HUES48 (cell line): Measurements from ENCODE around the gene CDCA5.

Experiments
- H3K27ac ChIP-seq: one replicate; pipeline ENCODE4 v1.7.0; 2013; ENCODE audit warnings: low read depth, low read length, inconsistent platforms
- H3K27me3 ChIP-seq: 2 replicates; pipeline ENCODE4 v1.6.1; 2013; ENCODE audit warnings: mild to moderate bottlenecking, low read length; ENCODE audit not compliant: control insufficient read depth, insufficient read depth
- H3K36me3 ChIP-seq: 2 replicates; pipeline ENCODE4 v1.6.1; 2013; ENCODE audit warnings: low read length; ENCODE audit not compliant: control insufficient read depth, insufficient read depth
- H3K4me1 ChIP-seq: 2 replicates; pipeline ENCODE4 v1.6.1; 2013; ENCODE audit warnings: mild to moderate bottlenecking, low read length; ENCODE audit not compliant: control insufficient read depth, insufficient read depth
- H3K4me3 ChIP-seq: 2 replicates; pipeline ENCODE4 v1.5.1; 2013; ENCODE audit warnings: mild to moderate bottlenecking, low read depth, low read length
- H3K9ac ChIP-seq: 2 replicates; pipeline ENCODE4 v1.6.1; 2013; ENCODE audit warnings: mild to moderate bottlenecking, low read depth, low read length, moderate library complexity
- H3K9me3 ChIP-seq: 2 replicates; pipeline ENCODE4 v1.6.1; 2013; ENCODE audit warnings: low read length; ENCODE audit not compliant: control insufficient read depth, insufficient read depth

CDCA5 gene

GRCh38 chr11:65066315-65066714 lies 17.5 kb downstream of the CDCA5 start:
- H3K9me3 ChIP-seq: no peaks in the 10 kb centered on the region
- 0 out of 2 replicates have a peak overlapping the region, but pooled peaks have one; percentile 4 for H3K9ac ChIP-seq
- H3K36me3 ChIP-seq: no peaks in the 10 kb centered on the region
- peak overlapping the region; percentile 69 for H3K27ac ChIP-seq
- H3K4me3 ChIP-seq: no peak overlapping the region; the same call in 1 of the 2 replicates
- H3K4me1 ChIP-seq: peaks cover 6% of the 10 kb centered on the region; the same call in 1 of the 2 replicates
- no peaks in the 10 kb centered on the region for H3K27me3 ChIP-seq

GRCh38 chr11:65065851-65066250 lies 18.0 kb downstream of the CDCA5 start:
- Histone ChIP-seq H3K4me3 (no peak overlapping the region), H3K9ac (no peak overlapping the region), H3K4me1 (peaks cover 6% of the 10 kb centered on the region; the same call in 1 of the 2 replicates), H3K27me3 (no peaks in the 10 kb centered on the region), H3K9me3 (no peaks in the 10 kb centered on the region), H3K36me3 (no peaks in the 10 kb centered on the region), H3K27ac (no peak overlapping the region)

GRCh38 chr11:65064847-65065240 lies 19.0 kb downstream of the CDCA5 start:
- no peak overlapping the region for H3K4me3 ChIP-seq

GRCh38 chr11:65063532-65063931 lies 20.3 kb downstream of the CDCA5 start:
- Histone ChIP-seq H3K4me3 (no peak overlapping the region), H3K9me3 (no peaks in the 10 kb centered on the region), H3K27ac (no peak overlapping the region), H3K4me1 (peaks cover 6% of the 10 kb centered on the region; the same call in 1 of the 2 replicates), H3K36me3 (no peaks in the 10 kb centered on the region), H3K9ac (no peak overlapping the region), H3K27me3 (no peaks in the 10 kb centered on the region)

More at GRCh38 chr11:65064847-65065240, 19.0 kb downstream of the CDCA5 start:
- H3K36me3 ChIP-seq: no peaks in the 10 kb centered on the region
- H3K9ac ChIP-seq: no peak overlapping the region
- peaks cover 6% of the 10 kb centered on the region; the same call in 1 of the 2 replicates for H3K4me1 ChIP-seq
- no peaks in the 10 kb centered on the region for H3K27me3 ChIP-seq
- no peak overlapping the region for H3K27ac ChIP-seq
- H3K9me3 ChIP-seq: no peaks in the 10 kb centered on the region

GRCh38 chr11:65060913-65061408 lies 22.9 kb downstream of the CDCA5 start:
- no peaks in the 10 kb centered on the region for H3K9me3 ChIP-seq
- H3K4me3 ChIP-seq: no peak overlapping the region
- no peak overlapping the region for H3K27ac ChIP-seq
- no peaks in the 10 kb centered on the region for H3K4me1 ChIP-seq
- no peaks in the 10 kb centered on the region for H3K36me3 ChIP-seq
- H3K9ac ChIP-seq: no peak overlapping the region
- H3K27me3 ChIP-seq: no peaks in the 10 kb centered on the region

- H3K27me3 ChIP-seq: no peaks in the 10 kb centered on the region
- no peaks in the 10 kb centered on the region for H3K9me3 ChIP-seq
- no peak overlapping the region for H3K27ac ChIP-seq
- no peaks in the 10 kb centered on the region for H3K36me3 ChIP-seq
- H3K9ac ChIP-seq: no peak overlapping the region
- H3K4me3 ChIP-seq: no peak overlapping the region
- H3K4me1 ChIP-seq: no peaks in the 10 kb centered on the region
Measured at GRCh38 chr11:65059959-65060824, 23.6 kb downstream of the CDCA5 start.

- no peak overlapping the region for H3K4me3 ChIP-seq
- H3K9me3 ChIP-seq: no peaks in the 10 kb centered on the region
- no peaks in the 10 kb centered on the region for H3K27me3 ChIP-seq
- H3K36me3 ChIP-seq: no peaks in the 10 kb centered on the region
- H3K4me1 ChIP-seq: no peaks in the 10 kb centered on the region
- H3K9ac ChIP-seq: no peak overlapping the region
- H3K27ac ChIP-seq: no peak overlapping the region
Measured at GRCh38 chr11:65059523-65059922, 24.3 kb downstream of the CDCA5 start.

- H3K36me3 ChIP-seq: no peaks in the 10 kb centered on the region
- no peaks in the 10 kb centered on the region for H3K9me3 ChIP-seq
- H3K9ac ChIP-seq: no peak within 1 kb of the TSS
- H3K27me3 ChIP-seq: no peaks in the 10 kb centered on the region
- no peak within 1 kb of the TSS for H3K4me3 ChIP-seq
- H3K4me1 ChIP-seq: no peaks in the 10 kb centered on the region
- H3K27ac ChIP-seq: no peak within 1 kb of the TSS
Measured at GRCh38 chr11:65058419-65059054, 25.3 kb downstream of the CDCA5 start, which contains the start of gene NAALADL1. Gene NAALADL1 (minus strand): TSS chr11:65058553. CDS start chr11:65058521, 32 bp downstream.

- H3K4me3 ChIP-seq: no peak overlapping the region
- no peaks in the 10 kb centered on the region for H3K27me3 ChIP-seq
- no peak overlapping the region for H3K9ac ChIP-seq
- no peaks in the 10 kb centered on the region for H3K4me1 ChIP-seq
- no peaks in the 10 kb centered on the region for H3K9me3 ChIP-seq
- no peak overlapping the region for H3K27ac ChIP-seq
- no peaks in the 10 kb centered on the region for H3K36me3 ChIP-seq
Measured at GRCh38 chr11:65058012-65058411, 25.8 kb downstream of the CDCA5 start.

GRCh38 chr11:65057526-65057925 lies 26.3 kb downstream of the CDCA5 start:
- H3K36me3 ChIP-seq: no peaks in the 10 kb centered on the region
- H3K9me3 ChIP-seq: no peaks in the 10 kb centered on the region
- no peak overlapping the region for H3K27ac ChIP-seq
- no peaks in the 10 kb centered on the region for H3K4me1 ChIP-seq
- no peak overlapping the region for H3K4me3 ChIP-seq
- H3K27me3 ChIP-seq: no peaks in the 10 kb centered on the region
- H3K9ac ChIP-seq: no peak overlapping the region

GRCh38 chr11:65056999-65057398 lies 26.8 kb downstream of the CDCA5 start:
- Histone ChIP-seq H3K4me3 (no peak overlapping the region), H3K27me3 (no peaks in the 10 kb centered on the region)

More at GRCh38 chr11:65056999-65057398, 26.8 kb downstream of the CDCA5 start:
- H3K4me1 ChIP-seq: no peaks in the 10 kb centered on the region
- no peaks in the 10 kb centered on the region for H3K9me3 ChIP-seq
- H3K9ac ChIP-seq: no peak overlapping the region
- no peak overlapping the region for H3K27ac ChIP-seq
- no peaks in the 10 kb centered on the region for H3K36me3 ChIP-seq
